Caco-2 (cell line): Measurements from ENCODE around the gene ASXL1. TPM values are rescaled to one million over a fixed set of nuclear protein-coding genes. Genes with fewer than 3 reads are reported as not detected.
A peak's percentile ranks its signal among the peaks of the same experiment; 100 is the strongest.

Source experiments
- BruUV-seq: library from RNA; stranded (reverse); fragments of 400-500 nt; replicated peaks from 2 replicates; lab custom pipeline; 2021; lab: Mats Ljungman, UMichigan
- CTCF ChIA-PET: fragments of 300-600 bp; sonication (Branson Sonifier 250); formaldehyde crosslinking; loops from one replicate; lab custom pipeline; 2022; ENCODE audit warnings: antibody characterized with exemption; lab: Charles Lee
- POLR2A ChIA-PET: fragments of 300-600 bp; sonication (Branson Sonifier 250); formaldehyde crosslinking; loops from one replicate; lab custom pipeline; 2022; ENCODE audit warnings: antibody characterized with exemption; lab: Charles Lee
- DNase-seq, 2 experiments: peaks; one replicate each; pipeline versions ENCODE4 v3.0.0 to v3.0.0-alpha.2; 2020 to 2022
- H3K27me3 ChIP-seq: replicated peaks from 2 replicates; pipeline ENCODE4 v1.6.0; 2011; ENCODE audit warnings: low read length; ENCODE audit not compliant: control insufficient read depth, insufficient read depth
- H3K36me3 ChIP-seq: 2 replicates; pipeline ENCODE4 v1.5.1; 2011; ENCODE audit warnings: low read length; ENCODE audit not compliant: control insufficient read depth, insufficient read depth
- H3K4me1 ChIP-seq: fragments of 250-450 bp; sonication (Bioruptor Pico); 2 replicates; pipeline ENCODE4 v1.5.1; 2020; ENCODE audit warnings: mild to moderate bottlenecking
- H3K4me3 ChIP-seq: 2 replicates; pipeline ENCODE4 v1.5.1; 2011; ENCODE audit warnings: low read depth, mild to moderate bottlenecking, control low read depth, low read length
- H3K9me3 ChIP-seq: fragments of 250-450 bp; sonication (Bioruptor Pico); 2 replicates; pipeline ENCODE4 v1.5.1; 2020; ENCODE audit warnings: mild to moderate bottlenecking, moderate library complexity
- H3K27ac Mint-ChIP-seq: one replicate; pipeline ENCODE4 v1.8.0; 2022; ENCODE audit warnings: mixed read lengths; ENCODE audit not compliant: unreplicated experiment
- H3K27me3 Mint-ChIP-seq: one replicate; pipeline ENCODE4 v1.8.0; 2022; ENCODE audit warnings: mixed read lengths; ENCODE audit not compliant: insufficient read depth, unreplicated experiment
- H3K36me3 Mint-ChIP-seq: one replicate; pipeline ENCODE4 v1.8.0; 2022; ENCODE audit warnings: mild to moderate bottlenecking, mixed read lengths; ENCODE audit not compliant: insufficient read depth, unreplicated experiment
- H3K4me1 Mint-ChIP-seq: one replicate; pipeline ENCODE4 v1.8.0; 2022; ENCODE audit warnings: low read depth, mixed read lengths; ENCODE audit not compliant: unreplicated experiment
- H3K4me3 Mint-ChIP-seq: one replicate; pipeline ENCODE4 v1.8.0; 2022; ENCODE audit warnings: mild to moderate bottlenecking, moderate library complexity, mixed read lengths; ENCODE audit not compliant: unreplicated experiment
- H3K9me3 Mint-ChIP-seq: one replicate; pipeline ENCODE4 v1.8.0; 2022; ENCODE audit warnings: mixed read lengths; ENCODE audit not compliant: unreplicated experiment
- intact Hi-C: fragments of 100-400 bp; cut with micrococcal nuclease; formaldehyde crosslinking; loops from one replicate; pipeline ENCODE4 v1.10.0; 2022; ENCODE audit not compliant: unreplicated experiment
- total RNA-seq: library from RNA; stranded (reverse); gene quantifications from 2 replicates; pipeline ENCODE4 v1.2.3, GENCODE V29; 2022
- TF ChIP-seq, protein P1 (sequence below), 2 experiments: fragments of 200-600 bp in 1 of 2; IDR thresholded peaks; 1 replicate in 1 of 2; 2 replicates in 1 of 2; pipeline versions ENCODE4 v1.5.1 to v1.8.0; 2011 to 2022; ENCODE audit warnings: antibody characterized with exemption in 1 of 2, control low read depth in 1 of 2, inconsistent platforms in 1 of 2, low read depth in 1 of 2, low read length in 1 of 2, mild to moderate bottlenecking in 1 of 2, moderate library complexity in 1 of 2; ENCODE audit not compliant: insufficient read depth in 1 of 2, severe bottlenecking in 1 of 2, unreplicated experiment in 1 of 2

Gene ASXL1
- total RNA-seq, 1 experiment from 2014 or later, result 226 TPM

DNA sequence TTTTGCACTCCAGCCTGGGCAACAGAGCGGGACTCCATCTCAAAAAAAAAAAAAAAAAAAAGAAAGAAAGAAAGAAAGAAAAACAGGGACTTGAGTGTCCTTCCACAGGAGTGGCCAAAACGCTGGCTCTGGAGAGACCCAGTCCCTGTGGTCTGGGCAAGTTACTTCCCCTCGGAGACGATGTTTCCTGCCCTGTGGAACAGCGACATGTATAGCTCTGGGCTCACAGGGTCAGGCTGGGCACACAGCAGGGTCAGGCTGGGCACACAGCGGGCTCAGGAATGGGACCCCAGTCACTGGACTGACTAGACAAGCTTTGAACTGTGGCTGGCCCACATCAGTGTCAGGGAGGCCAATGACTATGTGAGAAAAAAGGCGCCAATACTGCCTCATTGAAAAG lies 110.7 kb downstream of the ASXL1 start:
- H3K27ac Mint-ChIP-seq, result no peak overlapping the region
- Histone ChIP-seq H3K4me1 (peaks cover 33% of the 10 kb centered on the region), H3K27me3 (no peaks in the 10 kb centered on the region), H3K9me3 (no peaks in the 10 kb centered on the region), H3K36me3 (peaks cover 23% of the 10 kb centered on the region), H3K4me3 (no peak overlapping the region)
- no TSS peak for BruUV-seq
- H3K9me3 Mint-ChIP-seq, result no peaks in the 10 kb centered on the region
- TF ChIP-seq, protein P1, sequence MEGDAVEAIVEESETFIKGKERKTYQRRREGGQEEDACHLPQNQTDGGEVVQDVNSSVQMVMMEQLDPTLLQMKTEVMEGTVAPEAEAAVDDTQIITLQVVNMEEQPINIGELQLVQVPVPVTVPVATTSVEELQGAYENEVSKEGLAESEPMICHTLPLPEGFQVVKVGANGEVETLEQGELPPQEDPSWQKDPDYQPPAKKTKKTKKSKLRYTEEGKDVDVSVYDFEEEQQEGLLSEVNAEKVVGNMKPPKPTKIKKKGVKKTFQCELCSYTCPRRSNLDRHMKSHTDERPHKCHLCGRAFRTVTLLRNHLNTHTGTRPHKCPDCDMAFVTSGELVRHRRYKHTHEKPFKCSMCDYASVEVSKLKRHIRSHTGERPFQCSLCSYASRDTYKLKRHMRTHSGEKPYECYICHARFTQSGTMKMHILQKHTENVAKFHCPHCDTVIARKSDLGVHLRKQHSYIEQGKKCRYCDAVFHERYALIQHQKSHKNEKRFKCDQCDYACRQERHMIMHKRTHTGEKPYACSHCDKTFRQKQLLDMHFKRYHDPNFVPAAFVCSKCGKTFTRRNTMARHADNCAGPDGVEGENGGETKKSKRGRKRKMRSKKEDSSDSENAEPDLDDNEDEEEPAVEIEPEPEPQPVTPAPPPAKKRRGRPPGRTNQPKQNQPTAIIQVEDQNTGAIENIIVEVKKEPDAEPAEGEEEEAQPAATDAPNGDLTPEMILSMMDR (IDR thresholded peaks at IDR 0.05; ENCODE audit: insufficient read depth in 1 of 2, low read depth in 1 of 2, low read length in 1 of 2, severe bottlenecking in 1 of 2, unreplicated experiment in 1 of 2), result no peak
- intact Hi-C loops, result no loop called here
- CTCF ChIA-PET, result interaction anchor here (0.7 to 2.0 kb wide), 3 partner anchors 67 to 578 kb away, joined by 3 to 5 read pairs (median 4); no protein-coding TSS in a partner anchor
- POLR2A ChIA-PET, result interaction anchor here (0.7 kb wide), 1 partner anchor 142 kb away, joined by 6 read pairs; no protein-coding TSS in a partner anchor
- no peaks in the 10 kb centered on the region for H3K27me3 Mint-ChIP-seq
- H3K4me3 Mint-ChIP-seq, result no peak overlapping the region
- no peak for DNase-seq
- peaks cover 92% of the 10 kb centered on the region for H3K36me3 Mint-ChIP-seq
- H3K4me1 Mint-ChIP-seq, result peaks cover 30% of the 10 kb centered on the region

GRCh38 chr20:32470025-32470861 lies 112.1 kb downstream of the ASXL1 start:
- intact Hi-C loops, result loop anchor here (1.0 to 5.0 kb wide), 5 partner anchors 15 to 262 kb away; no protein-coding TSS in a partner anchor

DNA sequence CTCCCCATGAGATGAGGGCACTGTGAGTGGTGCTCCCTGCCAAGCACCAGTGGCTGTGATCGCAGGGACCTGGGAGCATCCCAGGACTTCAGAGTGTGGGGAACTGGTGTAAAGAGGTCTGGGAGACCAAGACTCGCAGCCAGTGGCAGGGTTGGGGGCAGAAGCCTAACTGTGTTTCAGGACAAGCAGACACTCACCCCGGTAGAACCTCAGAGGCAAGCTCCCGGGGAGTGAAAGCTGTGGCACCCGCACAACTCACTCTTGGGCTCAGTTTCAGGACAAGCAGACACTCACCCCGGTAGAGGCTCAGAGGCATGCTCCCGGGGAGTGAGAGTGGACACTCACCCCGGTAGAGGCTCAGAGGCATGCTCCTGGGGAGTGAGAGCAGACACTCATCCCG lies 112.8 kb downstream of the ASXL1 start:
- intact Hi-C loops, result loop anchor here (1.0 to 5.0 kb wide), 5 partner anchors 14 to 261 kb away; no protein-coding TSS in a partner anchor
- Histone ChIP-seq H3K36me3 (peaks cover 31% of the 10 kb centered on the region), H3K9me3 (no peaks in the 10 kb centered on the region), H3K4me3 (no peak overlapping the region), H3K27me3 (no peaks in the 10 kb centered on the region), H3K4me1 (peaks cover 48% of the 10 kb centered on the region)
- Mint-ChIP-seq H3K4me1 (peaks cover 35% of the 10 kb centered on the region), H3K4me3 (no peak overlapping the region), H3K9me3 (no peaks in the 10 kb centered on the region), H3K27me3 (no peaks in the 10 kb centered on the region), H3K36me3 (peaks cover 91% of the 10 kb centered on the region), H3K27ac (peak overlapping the region; percentile 41)
- no TSS peak for BruUV-seq
- CTCF ChIA-PET, result interaction anchor here (0.7 to 1.6 kb wide), 4 partner anchors 13 to 184 kb away, joined by 3 to 6 read pairs (median 4); no protein-coding TSS in a partner anchor
- no peak for DNase-seq
- POLR2A ChIA-PET, result no interaction called here
- TF ChIP-seq, protein P1 (IDR thresholded peaks at IDR 0.05; ENCODE audit: insufficient read depth in 1 of 2, low read depth in 1 of 2, low read length in 1 of 2, severe bottlenecking in 1 of 2, unreplicated experiment in 1 of 2), result no peak

More at GRCh38 chr20:32470025-32470861, 112.1 kb downstream of the ASXL1 start:
- peaks cover 91% of the 10 kb centered on the region for H3K36me3 Mint-ChIP-seq
- ChIA-PET POLR2A (no interaction called here), CTCF (interaction anchor here (1.2 to 1.6 kb wide), 2 partner anchors 15 to 27 kb away, joined by 3 to 6 read pairs; no protein-coding TSS in a partner anchor)
- Histone ChIP-seq H3K27me3 (no peaks in the 10 kb centered on the region), H3K9me3 (no peaks in the 10 kb centered on the region), H3K4me3 (no peak overlapping the region), H3K36me3 (peaks cover 31% of the 10 kb centered on the region), H3K4me1 (peaks cover 44% of the 10 kb centered on the region)
- no peak overlapping the region for H3K4me3 Mint-ChIP-seq
- H3K27me3 Mint-ChIP-seq, result no peaks in the 10 kb centered on the region
- peaks cover 31% of the 10 kb centered on the region for H3K4me1 Mint-ChIP-seq
- H3K27ac Mint-ChIP-seq, result peak overlapping the region; percentile 41
- peak; percentile 85 to 88 for DNase-seq
- no TSS peak for BruUV-seq
- H3K9me3 Mint-ChIP-seq, result no peaks in the 10 kb centered on the region
- TF ChIP-seq, protein P1 (IDR thresholded peaks at IDR 0.05; ENCODE audit: insufficient read depth in 1 of 2, low read depth in 1 of 2, low read length in 1 of 2, severe bottlenecking in 1 of 2, unreplicated experiment in 1 of 2), result peak; percentile 70 to 77
